NCI-H1417 (cell line): Measurements from ENCODE around the gene DHX34.
"Not testable (repeated sequence)": the region's sequence is repeated elsewhere in the genome, so short reads cannot be mapped to it uniquely, and the experiment has no call there.

Experiments
- DNase-seq, 3 experiments: peaks; one replicate each; lab custom pipeline; 2025; lab: John Stamatoyannopoulos, UW

Gene DHX34

DNA sequence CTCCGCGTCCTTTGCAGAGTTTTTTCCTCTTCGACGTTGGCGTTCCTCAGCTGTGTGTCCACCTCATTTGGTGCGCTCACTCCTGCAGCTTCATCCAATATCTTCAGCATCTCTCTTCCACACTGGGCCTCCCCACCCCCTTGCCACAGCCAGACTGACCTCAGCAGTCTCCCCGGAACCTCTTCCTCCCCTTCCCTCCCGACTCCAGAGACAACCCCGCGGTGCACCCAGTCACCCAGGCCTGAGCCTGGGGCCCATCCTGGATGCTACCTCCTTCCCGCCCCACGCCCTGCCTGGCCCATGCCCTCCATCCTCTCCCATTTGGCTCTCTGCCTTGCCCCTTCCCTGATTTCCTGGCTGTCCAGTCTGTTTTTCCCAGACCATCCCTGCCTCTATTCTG, 25.2 kb upstream of the DHX34 start:
- no peak for DNase-seq

DNA sequence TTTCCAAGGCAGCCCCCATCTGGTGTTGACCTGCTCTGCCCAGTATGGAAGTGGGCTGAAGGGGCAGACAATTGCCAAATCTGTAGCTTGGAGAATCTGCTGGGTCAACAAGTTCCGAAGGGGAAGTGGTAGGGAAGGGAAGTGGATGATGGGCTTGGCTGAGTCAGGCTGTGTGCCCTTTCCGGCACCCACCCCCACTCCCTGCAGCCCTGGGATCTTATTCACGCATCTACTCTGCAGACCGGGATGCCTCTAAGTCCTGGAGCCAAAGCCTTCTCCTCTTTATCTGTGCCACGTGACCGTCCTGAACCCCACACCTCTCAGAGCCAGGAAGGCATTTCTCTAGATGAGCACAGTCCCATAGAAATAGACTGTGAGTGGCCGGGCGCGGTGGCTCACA, 24.6 kb upstream of the DHX34 start:
- no peak for DNase-seq

DNA sequence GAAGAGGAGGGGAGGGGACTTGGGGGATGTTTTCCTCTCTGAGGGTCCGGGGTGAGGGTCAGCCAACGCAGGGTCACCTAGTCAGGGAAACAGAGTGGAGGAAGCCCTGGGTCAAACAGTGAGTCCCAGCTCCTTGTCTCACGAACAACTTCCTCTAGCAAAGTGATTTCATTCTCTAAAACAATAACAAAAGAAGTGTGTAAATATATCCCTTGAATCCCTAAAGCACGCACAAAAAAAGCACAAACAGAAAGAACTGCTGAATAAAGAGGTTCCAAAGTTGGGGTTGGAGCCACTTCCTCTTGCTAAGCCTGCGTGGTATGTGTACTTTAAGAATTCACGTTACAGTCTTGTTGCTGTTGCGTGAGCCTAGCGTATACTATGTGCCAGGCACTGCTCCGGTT, 18.6 kb upstream of the DHX34 start:
- DNase-seq, result no peak

DNA sequence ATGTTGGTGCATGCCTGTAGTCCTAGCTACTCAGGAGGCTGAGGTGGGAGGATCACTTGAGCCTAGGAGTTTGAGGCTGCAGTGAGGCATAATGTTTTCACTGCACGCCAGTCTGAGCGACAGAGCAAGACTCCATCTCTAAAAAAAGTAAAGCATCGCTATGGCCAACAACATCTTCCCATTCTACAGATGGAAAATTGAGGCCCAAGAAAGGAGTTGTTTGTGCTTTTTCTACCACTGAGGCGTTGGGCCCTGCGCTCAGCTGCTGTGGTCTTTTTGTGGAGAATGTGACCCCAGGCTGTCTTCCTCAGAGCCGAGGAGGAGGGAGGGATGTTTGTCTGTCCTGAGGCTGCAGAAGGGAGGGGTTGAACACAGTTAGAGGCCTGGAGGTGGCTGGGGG, 17.6 kb upstream of the DHX34 start:
- no peak for DNase-seq

DNA sequence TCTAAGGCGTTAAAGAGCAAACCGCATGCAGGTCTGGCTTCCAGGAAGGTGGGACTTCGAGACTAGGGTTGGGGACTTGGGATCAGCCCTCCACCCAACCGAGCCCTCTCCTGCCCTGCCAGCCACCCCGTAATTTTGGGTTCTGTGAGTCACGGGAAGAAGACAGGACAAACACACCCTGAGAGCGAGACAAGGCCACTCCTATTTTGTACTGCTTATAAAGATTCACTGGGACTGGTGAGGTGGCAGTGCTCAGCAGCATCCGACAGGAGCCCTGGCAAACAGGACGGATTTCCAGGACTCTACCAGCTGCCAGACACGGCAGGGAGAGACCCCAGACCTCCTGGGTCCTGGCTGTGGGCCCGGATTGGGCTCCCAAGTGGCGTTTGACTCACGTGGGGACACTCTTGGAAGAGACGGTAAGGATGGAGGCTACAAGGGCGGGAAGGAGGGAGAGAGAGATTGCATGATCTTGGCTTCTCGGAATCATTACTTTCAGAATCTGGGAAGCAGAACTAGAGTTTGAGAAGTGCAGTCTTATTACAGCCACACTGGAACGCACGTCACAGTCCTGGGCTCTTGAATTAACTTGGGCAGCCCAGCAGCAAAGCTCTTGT, 17.1 kb upstream of the DHX34 start, which contains the start of gene C5AR2:
TSS of gene C5AR2 (plus strand) at position 245 of the 617 bp plus-strand sequence. CDS start 8,625 bp downstream, outside the sequence.
- no peak for DNase-seq

DNA sequence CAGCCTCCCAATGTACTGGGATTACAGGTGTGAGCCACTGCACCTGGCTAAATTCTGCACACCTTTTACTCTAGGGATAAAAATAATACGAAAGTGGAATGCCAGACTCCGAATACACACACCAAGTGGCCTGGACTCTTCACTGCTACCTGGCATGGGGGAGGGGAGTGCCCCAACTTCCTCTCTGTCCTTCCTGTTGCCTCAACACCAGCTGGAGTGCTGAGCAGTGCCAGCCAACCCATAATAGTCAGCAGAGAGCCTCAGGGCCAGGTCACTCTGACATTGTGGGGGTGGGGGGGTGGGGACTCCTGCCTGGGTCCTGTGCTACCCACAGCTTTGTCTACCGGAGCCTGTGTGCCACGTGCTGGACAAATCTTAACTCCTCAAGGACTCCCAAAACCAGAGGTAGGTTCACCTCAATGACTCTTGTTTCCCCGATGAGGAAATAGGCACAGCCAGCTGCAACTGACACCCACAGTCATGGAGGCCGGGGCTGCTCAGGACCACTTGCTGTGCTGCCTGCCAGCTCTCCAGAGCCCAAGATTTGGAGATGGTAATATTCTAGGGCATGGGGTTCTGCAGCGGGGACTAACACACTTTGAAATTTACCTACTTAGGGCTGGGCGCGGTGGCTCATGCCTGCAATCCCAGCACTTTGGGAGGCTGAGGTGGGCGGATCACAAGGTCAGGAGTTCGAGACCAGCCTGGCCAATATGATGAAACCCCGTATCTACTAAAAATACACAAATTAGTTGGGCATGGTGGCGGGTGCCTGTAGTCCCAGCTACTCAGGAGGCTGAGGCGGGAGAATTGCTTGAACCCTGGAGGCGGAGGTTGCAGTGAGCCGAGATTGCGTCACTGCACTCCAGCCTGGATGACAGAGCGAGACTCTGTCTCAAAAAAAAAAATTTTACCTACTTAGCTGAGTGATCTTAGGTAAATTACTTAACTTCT, 12.1 kb upstream of the DHX34 start:
- peak in 2 of 3 experiments; percentile 29 to 55 for DNase-seq

DNA sequence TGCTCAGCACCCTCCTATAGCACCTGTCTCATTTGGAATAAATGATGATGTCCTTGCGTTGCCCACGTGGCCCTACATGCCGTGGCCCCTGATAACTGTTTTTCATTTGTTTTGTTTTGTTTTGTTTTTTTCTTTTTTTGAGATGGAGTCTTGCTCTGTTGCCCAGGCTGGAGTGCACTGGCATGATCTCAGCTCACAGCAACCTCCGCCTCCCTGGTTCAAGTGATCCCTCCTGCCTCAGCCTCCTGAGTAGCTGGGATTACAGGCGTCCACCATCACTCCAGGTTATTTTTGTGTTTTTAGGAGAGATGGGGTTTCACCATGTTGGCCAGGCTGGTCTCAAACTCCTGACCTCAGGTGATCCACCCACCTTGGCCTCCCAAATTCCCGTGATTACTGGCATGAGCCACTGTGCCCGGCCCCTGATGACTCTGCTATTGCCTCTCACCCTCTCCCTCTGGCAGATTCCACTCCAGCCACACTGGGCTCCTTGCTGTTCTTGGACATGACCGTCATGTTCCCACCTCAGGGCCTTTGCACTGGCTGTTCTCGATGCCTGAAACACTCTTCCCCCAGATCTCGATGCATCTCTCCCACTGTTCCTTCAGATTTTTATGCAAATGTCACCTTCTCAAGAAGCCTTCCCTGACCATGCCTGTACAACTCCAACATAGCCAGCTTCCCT, 9.8 kb upstream of the DHX34 start:
- DNase-seq, result no peak

DNA sequence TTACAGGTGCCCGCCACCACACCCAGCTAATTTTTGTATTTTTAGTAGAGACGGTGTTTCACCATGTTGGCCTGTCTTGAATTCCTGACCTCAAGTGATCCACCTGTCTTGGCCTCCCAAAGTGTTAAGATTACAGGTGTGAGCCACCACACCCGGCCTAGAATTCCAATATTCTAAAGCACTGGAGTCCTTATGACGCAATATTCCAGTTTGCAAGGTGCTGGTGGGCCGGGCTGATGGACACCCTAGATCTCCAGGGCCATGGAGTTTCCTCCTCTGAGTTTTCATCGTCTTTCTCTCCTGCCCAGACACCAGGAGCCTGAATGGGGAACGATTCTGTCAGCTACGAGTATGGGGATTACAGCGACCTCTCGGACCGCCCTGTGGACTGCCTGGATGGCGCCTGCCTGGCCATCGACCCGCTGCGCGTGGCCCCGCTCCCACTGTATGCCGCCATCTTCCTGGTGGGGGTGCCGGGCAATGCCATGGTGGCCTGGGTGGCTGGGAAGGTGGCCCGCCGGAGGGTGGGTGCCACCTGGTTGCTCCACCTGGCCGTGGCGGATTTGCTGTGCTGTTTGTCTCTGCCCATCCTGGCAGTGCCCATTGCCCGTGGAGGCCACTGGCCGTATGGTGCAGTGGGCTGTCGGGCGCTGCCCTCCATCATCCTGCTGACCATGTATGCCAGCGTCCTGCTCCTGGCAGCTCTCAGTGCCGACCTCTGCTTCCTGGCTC, 8.5 kb upstream of the DHX34 start:
- no peak for DNase-seq

DNA sequence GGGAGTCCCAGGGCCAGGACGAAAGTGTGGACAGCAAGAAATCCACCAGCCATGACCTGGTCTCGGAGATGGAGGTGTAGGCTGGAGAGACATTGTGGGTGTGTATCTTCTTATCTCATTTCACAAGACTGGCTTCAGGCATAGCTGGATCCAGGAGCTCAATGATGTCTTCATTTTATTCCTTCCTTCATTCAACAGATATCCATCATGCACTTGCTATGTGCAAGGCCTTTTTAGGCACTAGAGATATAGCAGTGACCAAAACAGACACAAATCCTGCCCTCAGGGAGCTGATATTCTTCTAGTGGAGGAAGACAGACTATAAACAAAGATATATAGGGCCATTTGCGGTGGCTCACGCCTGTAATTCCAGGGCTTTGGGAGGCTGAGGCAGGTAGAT, 7.4 kb upstream of the DHX34 start:
- DNase-seq, result no peak

DNA sequence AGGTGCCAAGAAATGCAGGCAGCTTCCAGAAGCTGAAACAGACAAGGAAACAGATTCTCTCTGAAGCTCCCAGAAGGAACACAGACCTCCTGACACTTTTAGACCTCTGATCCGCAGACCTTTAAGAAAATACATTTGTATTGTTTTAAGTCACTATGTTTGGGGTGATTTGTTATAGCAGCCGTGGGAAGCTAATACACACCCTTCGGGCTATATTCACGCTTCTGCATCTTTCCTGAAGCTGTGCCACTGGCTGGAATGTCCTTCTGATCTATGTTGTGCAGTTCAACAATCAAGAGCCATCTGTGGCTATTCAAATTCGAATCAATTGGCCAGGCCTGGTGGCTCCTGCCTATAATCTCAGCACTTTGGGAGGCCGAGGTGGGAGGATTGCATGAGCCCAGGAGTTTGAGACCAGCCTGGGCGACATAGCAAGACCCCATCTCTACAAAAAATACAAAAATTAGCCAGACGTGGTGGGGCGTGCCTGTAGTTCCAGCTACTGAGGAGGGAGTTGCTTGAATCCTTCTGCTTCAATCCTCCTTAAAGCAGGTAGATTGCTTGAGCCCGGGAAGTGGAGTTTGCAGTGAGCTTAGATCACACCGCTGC, 5.8 kb upstream of the DHX34 start:
- DNase-seq, result no peak

DNA sequence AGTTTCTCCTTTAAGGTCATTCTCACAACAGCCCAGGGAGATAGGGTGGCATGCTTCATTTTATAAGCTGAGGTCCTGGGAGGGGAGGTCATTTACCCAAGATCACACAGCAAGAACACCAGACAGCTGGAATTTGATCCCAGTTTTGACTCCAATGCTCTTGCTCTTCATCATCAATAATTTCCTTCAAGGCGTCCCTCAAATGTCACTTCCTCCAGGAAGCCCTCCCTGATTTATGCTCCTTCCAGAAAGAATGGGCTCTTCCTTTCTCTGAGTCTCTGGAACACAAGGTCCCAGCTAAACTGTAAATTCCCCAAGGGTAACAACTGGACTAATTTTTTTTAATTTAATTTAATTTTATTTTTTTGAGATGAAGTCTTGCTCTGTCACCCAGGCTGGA, 4.7 kb upstream of the DHX34 start:
- DNase-seq, result no peak

DNA sequence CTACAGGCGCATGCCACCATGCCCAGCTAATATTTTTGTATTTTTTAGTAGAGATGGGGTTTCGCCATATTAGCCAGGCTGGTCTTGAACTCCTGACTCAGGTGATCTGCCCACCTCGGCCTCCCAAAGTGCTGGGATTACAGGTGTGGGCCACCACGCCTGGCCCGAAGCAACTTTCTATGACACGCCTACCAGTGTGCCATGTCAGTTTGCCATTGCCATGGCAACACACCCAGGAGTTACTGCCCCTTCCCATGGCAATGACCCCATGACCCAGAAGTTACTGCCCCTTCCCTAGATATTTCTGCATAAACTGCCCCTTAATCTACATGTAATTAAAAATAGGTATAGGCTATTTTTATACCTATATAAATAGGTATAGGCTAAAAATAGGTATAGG, 3.1 kb upstream of the DHX34 start:
- not testable (repeated sequence) for DNase-seq

DNA sequence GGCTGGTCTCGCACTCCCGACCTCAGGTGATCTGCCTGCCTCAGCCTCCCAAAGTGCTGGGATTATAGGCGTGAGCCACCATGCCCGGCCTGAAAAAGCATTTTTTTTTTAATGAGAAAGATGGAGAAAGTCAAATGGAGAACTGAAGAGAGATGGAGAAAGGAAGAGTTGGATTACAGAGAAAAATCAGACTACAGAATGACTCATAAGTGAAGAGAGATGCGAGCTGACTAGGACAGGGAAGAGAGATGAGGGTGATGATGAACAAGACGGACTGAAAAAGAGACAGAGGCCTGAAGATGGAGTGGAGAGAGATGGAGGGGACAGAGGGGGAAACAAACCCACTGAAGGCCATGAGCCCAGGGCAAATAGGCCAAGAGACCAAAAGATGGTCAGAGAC, 1.5 kb downstream of the DHX34 start:
- DNase-seq, result no peak

DNA sequence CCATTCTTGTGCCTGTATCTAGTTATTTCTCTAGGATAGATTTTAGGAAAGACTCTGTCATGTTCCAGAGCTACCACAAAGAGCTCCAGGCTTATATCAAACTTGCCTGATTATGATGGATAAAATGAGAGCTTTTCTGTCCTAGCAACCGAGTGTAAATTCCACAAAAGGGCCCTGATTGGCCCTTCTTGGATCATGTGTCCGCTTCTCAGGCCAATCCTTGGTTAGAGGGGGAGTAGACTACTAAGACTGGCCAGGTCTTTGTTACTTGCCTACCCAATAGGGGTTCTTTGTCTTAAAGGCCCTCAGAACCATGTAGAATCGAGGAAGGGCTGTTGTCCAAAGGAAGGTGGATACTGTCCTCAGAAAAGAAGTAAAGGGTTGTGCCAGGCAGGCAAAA, 2.4 kb downstream of the DHX34 start:
- peak in 1 of 3 experiments; percentile 2 for DNase-seq

DNA sequence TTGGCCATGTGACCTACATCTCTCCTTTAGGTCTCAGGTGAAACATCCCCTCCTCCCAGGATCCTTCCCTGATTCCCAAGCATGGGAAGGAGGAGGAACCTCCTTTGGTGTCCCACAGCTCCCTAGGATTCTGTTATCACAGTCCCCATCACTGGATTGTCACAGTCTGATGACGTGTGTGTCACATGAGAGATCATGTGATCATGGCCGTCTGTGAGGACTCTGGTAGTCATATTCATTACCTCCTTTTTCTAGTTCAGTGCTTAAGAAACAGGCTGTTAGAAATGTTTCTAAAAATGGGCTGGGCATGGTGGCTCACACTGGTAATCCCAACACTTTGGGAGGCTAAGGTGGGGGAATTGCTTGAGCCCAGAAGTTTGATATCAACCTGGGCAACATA, 3.0 kb downstream of the DHX34 start:
- DNase-seq, result no peak

DNA sequence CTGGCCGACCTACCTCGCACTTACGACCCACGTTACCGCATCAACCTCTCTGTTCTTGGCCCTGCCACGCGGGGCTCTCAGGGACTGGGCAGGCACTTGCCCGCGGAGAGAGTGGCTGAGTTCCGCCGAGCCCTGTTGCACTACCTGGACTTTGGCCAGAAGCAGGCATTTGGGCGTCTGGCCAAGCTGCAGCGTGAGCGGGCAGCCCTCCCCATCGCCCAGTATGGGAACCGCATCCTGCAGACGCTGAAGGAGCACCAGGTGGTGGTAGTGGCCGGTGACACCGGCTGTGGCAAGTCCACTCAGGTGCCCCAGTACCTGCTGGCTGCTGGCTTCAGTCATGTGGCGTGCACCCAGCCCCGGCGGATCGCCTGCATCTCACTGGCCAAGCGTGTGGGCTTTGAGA, 4.2 kb downstream of the DHX34 start:
- no peak for DNase-seq

DNA sequence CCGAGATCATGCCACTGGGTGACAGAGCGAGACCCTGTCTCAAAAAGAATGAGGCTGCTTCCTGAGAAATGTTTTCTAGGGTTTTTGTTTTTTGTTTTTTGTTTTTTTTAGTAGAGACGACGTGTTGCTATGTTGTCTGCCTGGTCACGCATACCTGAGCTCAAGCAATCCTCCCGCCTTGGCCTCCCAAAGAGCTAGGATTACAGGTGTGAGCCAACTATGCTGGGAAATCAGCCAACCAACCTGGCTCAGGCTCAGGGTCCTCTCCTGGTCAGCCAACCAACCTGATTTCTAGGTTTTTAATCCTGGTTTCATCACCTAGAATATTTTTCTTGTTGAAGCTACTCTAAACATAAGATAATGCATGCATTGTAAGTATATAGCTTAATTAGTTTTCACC, 7.8 kb downstream of the DHX34 start:
- DNase-seq, result no peak

DNA sequence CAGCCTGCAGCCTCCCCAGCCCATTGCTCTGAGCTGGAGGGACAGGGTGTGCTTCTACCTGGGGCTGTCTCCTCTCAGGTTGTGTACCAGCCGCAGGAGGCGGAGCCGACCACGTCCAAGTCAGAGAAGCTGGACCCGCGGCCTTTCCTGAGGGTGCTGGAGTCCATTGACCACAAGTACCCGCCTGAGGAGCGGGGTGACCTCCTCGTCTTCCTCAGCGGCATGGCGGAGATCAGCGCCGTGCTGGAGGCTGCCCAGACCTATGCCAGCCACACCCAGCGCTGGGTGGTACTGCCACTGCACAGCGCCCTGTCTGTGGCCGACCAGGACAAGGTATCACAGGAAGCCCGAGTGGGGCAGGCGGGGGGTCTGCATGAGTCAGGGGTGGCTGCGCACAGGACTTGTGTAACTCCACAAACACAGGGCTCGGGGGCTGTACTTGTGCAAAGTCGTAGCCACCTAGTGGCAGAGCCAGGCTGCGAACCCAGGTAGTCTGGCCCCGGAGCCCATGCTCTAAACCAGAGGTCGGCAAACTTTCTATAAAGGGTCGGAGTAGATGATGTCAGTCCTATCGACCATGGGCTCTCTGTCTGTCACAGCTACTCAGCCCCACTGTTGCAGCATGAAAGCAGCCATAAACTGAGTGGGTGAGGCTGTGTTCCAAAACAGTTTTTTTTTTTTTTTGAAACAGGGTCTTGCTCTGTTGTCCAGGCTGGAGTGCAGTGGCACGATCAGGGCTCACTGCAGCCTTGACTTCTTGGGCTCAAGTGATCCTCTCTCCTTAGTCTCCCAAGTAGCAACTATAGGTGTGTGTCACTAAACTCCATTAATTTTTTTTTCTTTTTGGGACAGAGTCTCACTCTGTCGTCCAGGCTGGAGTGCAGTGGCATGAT, 8.9 kb downstream of the DHX34 start:
- no peak for DNase-seq

DNA sequence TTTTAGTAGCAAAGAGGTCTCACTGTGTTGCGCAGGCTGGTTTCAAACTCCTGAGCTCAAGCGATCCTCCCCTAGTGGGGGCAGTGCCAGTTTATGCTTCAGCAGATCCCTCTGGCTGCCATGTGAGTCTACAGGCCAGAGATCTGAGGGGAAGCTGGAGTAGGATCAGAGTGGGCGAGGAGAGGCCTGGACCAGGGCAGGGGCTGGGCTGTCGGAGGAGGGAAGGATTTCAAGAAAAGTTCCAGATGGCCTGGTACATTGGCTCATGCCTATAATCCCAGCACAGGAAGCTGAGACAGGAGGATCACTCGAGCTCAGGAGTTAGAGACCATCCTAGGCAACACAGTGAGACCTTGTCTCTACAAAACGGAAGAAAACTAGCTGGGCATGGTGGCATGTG, 9.8 kb downstream of the DHX34 start:
- DNase-seq, result no peak

DNA sequence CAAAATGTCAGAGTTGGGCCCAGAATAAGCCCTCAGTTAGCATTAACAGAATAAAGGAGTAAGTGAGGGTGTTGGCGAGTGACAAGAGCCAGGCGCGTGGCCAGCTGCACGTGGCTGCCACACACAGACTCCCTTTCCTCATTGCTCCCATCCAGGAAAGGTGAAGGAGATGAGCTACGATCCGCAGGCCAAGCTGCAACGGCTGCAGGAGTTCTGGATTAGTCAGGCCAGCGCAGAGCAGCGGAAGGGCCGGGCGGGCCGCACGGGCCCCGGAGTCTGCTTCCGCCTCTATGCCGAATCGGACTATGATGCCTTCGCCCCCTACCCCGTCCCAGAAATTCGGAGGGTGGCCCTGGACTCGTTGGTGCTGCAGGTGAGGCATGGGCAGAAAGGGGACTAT, 13.2 kb downstream of the DHX34 start:
- DNase-seq, result no peak
